PFSK-1 (cell line): ENCODE results near the gene FOXA2.

ENCODE experiments used
- FOXP2 ChIP-seq: optimal IDR thresholded peaks from 2 replicates; pipeline ENCODE3; 2011; ENCODE audit warnings: borderline replicate concordance, control low read depth, inconsistent platforms; ENCODE audit not compliant: insufficient read depth; ENCODE audit errors: extremely low read length, extremely low read depth
- POLR2AphosphoS5 ChIP-seq: IDR thresholded peaks from 2 replicates; pipeline ENCODE4 v1.6.1; 2012; ENCODE audit warnings: low read depth, mild to moderate bottlenecking, control low read depth, low read length, moderate library complexity
- REST ChIP-seq, 2 experiments: IDR thresholded peaks; 2 replicates each; pipeline versions ENCODE4 v1.6.1 to v1.8.0; 2011 to 2012; ENCODE audit warnings: low read depth in 2 of 2, low read length in 2 of 2, control low read depth in 1 of 2, inconsistent platforms in 1 of 2, mild to moderate bottlenecking in 1 of 2, moderate library complexity in 1 of 2; ENCODE audit not compliant: insufficient read depth in 1 of 2
- SIN3A ChIP-seq: IDR thresholded peaks from 2 replicates; pipeline ENCODE4 v1.6.1; 2012; ENCODE audit warnings: mild to moderate bottlenecking, low read length, moderate library complexity, borderline replicate concordance; ENCODE audit not compliant: insufficient read depth
- TAF1 ChIP-seq: IDR thresholded peaks from 2 replicates; pipeline ENCODE4 v1.6.1; 2012; ENCODE audit warnings: low read length, control low read depth, borderline replicate concordance; ENCODE audit not compliant: insufficient read depth

FOXA2 gene

GRCh38 chr20:22561965-22562577 lies 22.3 kb downstream of the FOXA2 start:
- TF ChIP-seq POLR2AphosphoS5, result no peak
- no peak for TF ChIP-seq FOXP2
- TF ChIP-seq REST (IDR thresholded peaks at IDR 0.05; ENCODE audit: insufficient read depth in 1 of 2, low read depth in 2 of 2, low read length in 2 of 2), result no peak
- TF ChIP-seq SIN3A, result no peak
- no peak for TF ChIP-seq TAF1

GRCh38 chr20:22560817-22561216 lies 23.6 kb downstream of the FOXA2 start:
- TF ChIP-seq TAF1 (no peak), FOXP2 (no peak), POLR2AphosphoS5 (no peak), REST (IDR thresholded peaks at IDR 0.05; ENCODE audit: insufficient read depth in 1 of 2, low read depth in 2 of 2, low read length in 2 of 2) (no peak), SIN3A (no peak)

GRCh38 chr20:22559711-22560318 lies 24.6 kb downstream of the FOXA2 start:
- TF ChIP-seq REST (IDR thresholded peaks at IDR 0.05; ENCODE audit: insufficient read depth in 1 of 2, low read depth in 2 of 2, low read length in 2 of 2), result no peak
- no peak for TF ChIP-seq TAF1
- no peak for TF ChIP-seq SIN3A
- TF ChIP-seq FOXP2, result no peak
- no peak for TF ChIP-seq POLR2AphosphoS5

DNA sequence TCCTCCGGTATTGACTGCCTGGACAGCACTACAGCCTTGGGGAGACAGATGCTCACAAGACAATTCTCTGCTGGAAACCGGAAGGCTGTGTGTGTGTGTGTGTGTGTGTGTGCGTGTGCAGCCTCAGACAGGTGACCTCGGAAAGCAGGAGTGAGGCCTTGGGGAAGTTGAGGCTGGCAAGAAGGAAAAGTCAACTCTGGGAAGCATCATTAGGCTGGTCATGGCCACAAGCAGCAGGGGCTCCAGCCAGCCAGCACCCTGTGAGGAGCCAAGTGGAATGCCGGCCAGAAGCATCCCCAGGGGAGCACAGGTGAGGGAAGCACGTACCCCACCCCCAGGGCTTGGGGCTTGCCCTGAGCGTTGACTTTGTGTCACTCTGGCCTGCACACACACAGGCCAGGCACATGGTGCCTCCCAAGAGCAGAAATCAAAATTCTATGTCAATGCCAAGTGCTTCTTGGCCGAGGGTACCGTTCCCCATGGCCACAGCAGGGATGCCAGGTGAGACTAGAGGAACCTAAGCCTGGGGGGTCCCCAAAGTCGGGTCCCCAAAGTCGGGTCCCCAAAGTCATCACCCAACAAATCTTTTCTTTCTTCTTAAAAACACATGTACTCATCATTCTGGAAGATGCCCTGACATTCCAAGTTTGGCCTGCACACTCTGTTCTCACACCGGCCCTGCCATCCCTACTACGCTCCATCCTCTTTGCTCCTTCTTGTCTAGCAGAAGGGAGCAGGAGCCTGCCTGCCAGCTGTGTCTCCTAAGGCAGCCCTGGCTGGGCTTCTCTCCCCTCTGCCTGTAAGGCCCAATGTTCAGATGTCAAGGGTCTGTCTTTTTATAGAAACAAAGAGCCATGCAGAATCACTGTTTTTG lies 26.7 kb downstream of the FOXA2 start:
- TF ChIP-seq POLR2AphosphoS5 (no peak), REST (IDR thresholded peaks at IDR 0.05; ENCODE audit: insufficient read depth in 1 of 2, low read depth in 2 of 2, low read length in 2 of 2) (no peak), SIN3A (no peak), FOXP2 (no peak), TAF1 (no peak)
